Measurements from ENCODE around the gene ZNF532.

- TF ChIP-seq USF2 (IDR thresholded peaks at IDR 0.05; ENCODE audit: low read depth, low read length), result no peak
- no peak for TF ChIP-seq USF2 (CRISPR knock-in tag; IDR thresholded peaks at IDR 0.05; ENCODE audit: borderline replicate concordance)
- no peak for TF ChIP-seq ZNF644 (CRISPR knock-in tag; IDR thresholded peaks at IDR 0.05; ENCODE audit: low read depth)
- TF ChIP-seq, protein P1, sequence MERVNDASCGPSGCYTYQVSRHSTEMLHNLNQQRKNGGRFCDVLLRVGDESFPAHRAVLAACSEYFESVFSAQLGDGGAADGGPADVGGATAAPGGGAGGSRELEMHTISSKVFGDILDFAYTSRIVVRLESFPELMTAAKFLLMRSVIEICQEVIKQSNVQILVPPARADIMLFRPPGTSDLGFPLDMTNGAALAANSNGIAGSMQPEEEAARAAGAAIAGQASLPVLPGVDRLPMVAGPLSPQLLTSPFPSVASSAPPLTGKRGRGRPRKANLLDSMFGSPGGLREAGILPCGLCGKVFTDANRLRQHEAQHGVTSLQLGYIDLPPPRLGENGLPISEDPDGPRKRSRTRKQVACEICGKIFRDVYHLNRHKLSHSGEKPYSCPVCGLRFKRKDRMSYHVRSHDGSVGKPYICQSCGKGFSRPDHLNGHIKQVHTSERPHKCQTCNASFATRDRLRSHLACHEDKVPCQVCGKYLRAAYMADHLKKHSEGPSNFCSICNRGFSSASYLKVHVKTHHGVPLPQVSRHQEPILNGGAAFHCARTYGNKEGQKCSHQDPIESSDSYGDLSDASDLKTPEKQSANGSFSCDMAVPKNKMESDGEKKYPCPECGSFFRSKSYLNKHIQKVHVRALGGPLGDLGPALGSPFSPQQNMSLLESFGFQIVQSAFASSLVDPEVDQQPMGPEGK (CRISPR knock-in tag; IDR thresholded peaks at IDR 0.05), result no peak
- TF ChIP-seq MAZ (IDR thresholded peaks at IDR 0.05; ENCODE audit: borderline replicate concordance, low read depth, low read length), result no peak
- TF ChIP-seq MAZ (CRISPR knock-in tag; IDR thresholded peaks at IDR 0.05; ENCODE audit: low read depth), result no peak
- no peak for TF ChIP-seq JUND (CRISPR knock-in tag; IDR thresholded peaks at IDR 0.05)
- no peak for TF ChIP-seq ZNF512 (CRISPR knock-in tag; IDR thresholded peaks at IDR 0.05)
These were observed at the start of gene ZNF532 for GRCh38 chr18:58864146-58865032.
